DMS 273 (cell line): ENCODE results near the gene ZSCAN20.
A peak's percentile ranks its signal among the peaks of the same experiment; 100 is the strongest.

Experiments
- DNase-seq: peaks from one replicate; lab custom pipeline; 2025; ENCODE audit not compliant: unreplicated experiment; lab: John Stamatoyannopoulos, UW

ZSCAN20 gene

DNA sequence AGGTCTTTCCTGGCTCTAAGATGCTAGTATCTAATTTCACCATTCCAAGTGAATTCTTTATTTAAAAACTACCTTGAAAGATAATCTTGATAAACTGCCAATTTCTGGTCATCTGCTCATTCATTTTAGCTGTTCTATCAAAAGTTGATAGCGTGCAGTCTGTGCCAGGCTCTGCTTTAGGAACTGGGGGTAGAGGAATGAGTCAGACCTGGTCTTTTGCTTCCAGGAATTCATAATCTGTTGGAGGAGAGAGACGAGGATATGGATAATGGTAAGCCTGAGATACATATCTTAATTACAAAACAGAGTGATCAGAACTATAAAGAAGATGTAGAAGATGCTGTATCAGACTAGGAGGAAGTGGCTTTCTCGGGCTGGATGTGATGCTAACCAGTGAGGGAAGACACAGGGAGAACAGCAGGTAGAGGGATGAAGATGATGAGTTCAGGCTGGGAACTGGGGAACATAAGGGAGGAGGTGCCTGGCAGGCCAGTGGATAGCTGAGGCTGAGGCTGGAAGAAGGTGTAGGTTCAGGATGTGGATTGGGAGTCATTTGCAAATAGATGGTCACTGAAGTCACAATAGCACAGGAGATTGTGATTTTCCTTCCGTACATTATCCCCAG lies 29.3 kb upstream of the ZSCAN20 start:
- peak; percentile 30 for DNase-seq

DNA sequence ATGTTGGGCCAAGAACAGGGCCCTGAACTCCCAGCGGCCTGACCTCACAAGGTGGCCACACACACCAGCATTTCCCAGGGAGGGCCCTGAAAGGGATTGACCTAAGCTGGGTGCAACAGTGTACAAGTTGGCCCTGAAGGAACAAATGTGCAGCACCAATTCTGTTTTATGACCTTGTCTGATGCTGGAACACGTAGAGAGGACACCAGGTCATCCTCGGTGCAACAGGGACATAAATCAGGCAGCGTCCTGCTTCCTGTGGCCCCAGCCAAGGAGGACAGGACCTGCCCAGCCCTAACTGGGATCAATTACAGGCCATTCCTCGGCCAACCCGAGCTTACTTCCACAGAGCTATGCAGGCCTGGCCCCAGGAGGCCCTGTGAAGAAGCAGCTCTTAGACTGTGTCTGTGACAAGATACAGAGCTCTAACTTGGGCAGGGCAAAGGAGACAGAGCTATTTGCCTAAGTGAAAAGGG lies 28.7 kb upstream of the ZSCAN20 start:
- no peak for DNase-seq

DNA sequence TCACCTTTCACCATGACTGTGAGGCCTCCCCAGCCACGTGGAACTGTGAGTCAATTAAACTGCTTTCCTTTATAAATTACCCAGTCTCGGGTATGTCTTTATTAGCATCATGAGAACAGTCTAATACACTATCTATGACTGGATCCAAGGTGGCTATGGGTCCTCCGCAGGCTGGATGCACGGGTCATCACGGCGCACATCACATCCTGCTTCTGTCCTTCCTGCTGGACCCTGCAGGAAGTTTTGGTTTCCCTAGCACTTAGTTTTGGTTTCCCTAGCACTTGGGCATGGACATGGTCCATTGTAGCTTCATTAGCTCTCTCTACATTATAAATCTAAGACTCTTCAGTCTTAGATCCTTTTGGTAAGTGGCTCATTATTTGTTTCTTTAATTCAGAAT lies 27.3 kb upstream of the ZSCAN20 start:
- DNase-seq = no peak

DNA sequence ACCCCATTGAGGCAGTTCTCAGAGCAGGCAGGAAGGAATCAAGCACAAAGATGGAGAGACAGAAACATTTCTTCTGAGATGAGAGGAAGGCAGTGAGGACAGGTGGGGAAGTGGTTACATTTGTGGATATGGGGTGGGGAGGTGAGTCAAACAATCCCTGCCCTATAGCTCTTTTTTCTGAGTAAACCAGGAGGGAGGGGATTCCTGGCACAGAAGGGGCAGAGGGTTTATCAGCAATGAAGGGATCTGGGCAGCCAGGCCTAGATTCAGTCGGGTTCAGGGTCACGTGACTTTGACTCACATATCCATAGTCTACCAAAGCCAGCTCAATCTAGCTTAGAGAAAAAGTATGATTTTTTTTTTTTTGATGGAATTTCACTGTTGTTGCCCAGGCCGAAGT lies 25.9 kb upstream of the ZSCAN20 start:
- no peak for DNase-seq

DNA sequence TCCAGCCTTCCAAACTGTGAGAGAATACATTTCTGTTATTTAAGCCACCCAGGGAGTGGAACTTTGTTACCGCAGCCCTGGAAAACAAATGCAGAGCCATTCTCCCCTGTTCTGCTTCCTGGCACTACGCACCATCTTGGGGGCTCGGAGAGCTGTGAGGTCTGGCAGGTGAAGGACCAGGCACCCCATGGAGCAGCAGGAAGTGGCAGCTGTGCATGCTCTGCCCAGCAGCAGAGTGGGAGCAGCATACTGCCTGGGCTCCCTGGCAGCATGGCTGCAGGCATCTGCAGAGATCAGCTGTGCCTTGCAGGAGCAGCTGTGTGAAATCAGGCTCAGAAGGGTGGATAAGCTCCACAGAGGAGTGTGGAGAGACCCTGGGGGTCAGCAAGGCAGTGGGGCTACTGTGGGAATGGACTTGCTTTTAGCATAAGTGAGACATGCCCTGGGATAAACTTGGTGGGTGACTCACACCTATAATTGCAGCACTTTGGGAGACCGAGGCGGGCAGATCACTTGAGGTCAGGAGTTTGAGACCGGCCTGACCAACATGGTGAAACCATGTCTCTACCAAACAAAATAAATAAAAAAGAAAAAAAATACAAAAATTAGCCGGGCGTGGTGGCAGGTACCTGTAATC lies 17.7 kb upstream of the ZSCAN20 start:
- peak; percentile 87 for DNase-seq

DNA sequence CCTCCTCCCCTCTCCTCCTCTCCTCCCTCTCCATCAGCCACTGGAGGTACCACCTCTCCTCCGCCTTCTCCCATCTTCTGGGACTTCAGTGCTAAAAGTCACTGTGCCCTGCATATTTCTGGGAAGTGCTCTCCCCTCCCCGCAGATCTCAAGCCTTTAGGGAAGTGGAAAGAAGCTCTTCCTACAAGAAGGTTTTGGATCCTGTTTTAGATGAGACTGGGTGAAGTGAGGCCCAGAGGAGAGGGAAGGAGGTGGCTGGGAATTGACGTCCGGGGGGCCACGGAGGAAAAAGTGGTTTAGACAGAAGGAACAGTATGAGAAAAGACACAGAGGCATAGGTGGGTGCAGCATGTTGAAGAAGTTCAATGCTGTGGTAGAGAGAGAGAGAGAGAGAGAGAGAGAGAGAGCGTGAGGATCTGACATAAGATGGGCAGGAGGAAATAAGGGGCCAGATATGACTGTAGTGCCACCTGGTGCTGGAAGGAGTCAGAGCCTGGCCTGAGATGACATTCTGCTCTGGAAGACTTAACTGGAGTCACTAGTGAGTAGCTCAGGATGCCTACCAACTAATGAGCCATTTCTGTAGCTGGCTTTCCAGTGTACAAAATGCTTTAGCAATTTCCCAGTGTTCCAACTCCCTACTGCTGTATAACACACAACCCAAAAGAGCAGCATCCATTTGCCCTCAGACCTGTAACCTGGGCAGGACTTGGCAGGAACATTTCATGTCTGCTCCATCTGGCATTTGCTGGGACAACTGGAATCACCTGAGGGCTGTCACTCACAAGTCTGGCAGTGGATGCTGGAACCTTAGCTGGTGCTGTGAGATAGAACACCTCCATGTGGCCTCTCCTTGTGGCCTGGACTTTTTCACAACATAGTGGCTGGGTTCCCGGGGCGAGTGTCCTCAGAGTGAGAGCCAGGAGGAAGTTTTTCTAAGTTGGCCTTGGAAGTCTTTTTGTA lies 16.6 kb upstream of the ZSCAN20 start:
- DNase-seq = peak; percentile 88

DNA sequence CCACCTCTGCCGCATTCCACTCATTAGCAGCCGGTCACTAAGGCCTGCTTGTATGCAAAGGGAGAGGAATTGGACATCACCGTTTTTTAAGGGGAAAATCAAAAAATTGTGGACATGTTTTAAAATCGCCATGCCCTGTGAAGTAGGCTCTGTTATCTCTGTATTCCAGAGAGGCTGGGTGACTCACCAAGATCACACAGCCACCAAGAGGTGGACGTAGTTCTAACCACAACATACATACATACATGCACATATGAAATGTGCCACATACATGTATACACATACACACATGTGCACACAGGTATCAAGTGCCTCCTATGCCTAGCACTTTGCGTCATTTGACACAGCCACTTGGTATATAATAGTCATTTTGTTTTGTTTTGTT lies 16.0 kb upstream of the ZSCAN20 start:
- no peak for DNase-seq

DNA sequence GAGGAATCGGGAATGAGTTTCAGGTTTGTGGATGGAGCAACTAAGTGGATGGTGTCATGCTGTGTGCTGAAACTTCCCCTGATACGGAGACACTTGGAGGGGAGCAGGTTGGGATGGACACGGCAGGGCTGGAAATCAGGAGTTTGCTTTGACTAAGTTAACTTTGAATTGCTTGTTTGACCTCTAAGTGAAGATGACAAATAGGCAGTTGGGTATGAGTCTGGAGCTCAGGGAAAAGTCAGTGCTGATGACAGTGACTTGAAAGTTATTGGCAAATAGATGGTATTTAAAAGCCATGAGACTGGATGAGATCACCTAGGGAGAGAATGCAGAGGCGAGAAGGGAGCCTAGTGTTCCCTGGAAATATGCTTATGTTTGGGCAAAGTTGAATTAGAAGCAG lies 12.8 kb upstream of the ZSCAN20 start:
- DNase-seq = no peak

DNA sequence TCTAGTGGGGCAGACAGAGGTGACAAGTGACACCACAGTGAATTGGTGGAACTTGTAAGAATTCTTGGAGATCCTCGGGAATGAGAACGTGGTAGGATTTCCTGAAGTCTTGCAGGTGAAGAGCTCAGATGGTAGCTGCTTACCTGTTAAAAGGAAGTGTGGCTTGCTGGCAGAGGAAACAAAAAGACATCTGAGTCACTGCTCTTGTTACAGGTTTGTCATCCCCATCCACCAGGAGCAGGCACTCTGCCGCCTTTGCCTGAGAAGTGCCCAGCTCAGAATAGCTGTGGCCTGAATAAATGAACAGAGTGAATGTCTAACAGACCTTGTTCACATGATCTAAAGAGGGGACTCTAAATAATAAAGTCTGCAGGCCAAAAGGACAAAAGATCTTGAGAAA lies 12.3 kb upstream of the ZSCAN20 start:
- no peak for DNase-seq

DNA sequence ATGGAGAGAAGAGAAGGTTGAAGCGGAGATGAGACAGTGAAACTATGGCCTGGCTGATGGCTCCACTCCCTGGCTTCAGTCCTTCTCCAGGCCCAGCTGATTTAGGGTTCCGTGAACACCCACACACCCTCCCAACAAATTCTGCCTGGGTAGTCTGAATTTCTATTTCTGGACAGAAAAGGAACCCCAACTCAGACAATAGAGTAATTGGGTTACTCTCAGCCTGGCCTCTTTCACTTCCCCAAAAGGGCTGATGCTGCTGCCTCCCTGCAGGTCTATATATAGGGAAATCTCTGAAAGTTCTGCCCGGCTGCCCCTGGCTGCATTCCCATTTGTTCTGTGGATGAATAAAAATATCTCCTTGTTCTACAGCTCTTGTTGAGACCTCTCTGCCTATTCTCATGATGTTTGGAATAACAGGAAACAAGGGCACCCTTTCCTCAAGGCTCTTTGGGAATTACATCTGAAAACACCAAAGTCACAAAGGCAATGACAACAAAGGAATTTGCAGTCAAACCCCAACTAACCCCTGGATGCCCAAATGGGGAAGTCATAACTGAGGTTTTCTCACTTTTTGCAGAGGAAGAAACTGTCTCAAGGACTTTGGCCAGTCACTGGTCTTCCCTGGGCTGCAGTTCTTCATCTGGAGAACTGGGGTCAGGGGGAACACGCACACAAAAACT lies 11.4 kb upstream of the ZSCAN20 start:
- no peak for DNase-seq

DNA sequence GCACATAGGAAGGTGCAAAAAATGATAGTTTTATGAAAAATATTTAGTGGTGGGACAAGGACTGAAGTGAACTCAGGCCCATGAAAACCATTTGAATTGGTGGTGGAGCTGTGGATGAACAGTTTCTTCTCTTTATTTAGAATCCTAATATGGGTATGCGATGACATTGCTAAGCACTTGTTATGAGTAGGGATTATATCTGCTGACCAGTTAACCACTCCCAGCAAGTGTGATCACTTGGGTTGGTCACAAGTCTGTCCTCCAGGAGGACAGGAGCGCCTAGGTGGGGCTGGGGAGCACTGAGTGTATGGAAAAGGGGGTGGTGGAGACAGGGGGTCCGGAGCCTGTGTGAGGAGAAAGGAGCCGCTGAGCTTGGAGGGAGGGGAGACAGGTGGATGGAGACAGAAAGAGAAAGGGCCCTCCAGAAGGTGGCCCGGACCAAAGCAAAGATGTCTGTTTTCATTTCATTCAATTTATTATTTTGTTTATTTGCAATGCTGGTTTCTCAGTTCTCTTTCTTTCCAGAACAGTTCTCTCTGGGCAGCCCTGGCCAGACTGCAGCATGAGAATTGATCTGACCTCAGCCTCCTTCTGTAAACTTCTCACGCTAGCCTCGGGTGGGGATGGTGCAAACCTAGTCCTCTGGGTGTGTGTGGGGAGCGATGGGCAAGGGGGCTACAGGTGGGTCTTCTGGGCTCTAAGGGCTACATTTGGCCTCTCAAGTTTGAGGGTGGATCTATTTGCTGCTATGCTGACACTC lies 9.9 kb upstream of the ZSCAN20 start:
- DNase-seq = no peak

DNA sequence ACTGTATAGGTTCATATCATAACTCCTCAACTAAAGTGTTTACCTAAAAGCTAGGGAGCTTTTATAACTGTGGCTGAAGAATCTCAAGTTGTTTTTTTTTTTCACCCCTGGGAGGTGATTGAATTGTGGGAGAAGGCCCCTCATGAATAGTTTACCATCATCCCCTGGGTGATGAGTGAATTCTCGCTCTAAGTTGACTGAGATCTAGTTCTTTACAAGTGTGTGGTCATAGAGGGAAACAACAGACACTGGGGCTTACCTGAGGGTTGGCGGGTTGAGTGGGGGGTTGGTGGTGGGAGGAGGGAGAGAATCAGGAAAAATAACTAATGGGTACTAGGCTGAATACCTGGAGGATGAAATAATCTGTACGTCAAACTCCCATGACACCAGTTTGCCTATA lies 7.9 kb upstream of the ZSCAN20 start:
- no peak for DNase-seq

DNA sequence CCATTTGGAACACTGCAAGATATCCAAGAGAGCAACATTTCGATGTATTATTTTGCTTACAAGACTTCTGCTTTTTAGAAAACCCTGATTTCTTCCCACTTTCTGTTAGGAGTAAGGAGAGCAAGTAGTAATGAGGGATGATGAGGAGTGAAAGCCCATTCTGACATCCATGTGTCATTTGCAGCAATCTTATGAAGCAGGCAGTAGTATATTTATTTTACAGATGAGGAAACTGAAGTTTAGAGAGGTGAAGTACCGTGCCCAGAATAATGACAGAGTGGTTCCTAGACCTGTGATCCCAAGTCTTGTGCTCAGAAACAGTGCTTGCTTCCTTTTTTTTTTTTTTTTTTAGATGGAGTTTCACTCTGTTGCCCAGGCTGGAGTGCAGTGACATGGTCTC lies 7.1 kb upstream of the ZSCAN20 start:
- no peak for DNase-seq

DNA sequence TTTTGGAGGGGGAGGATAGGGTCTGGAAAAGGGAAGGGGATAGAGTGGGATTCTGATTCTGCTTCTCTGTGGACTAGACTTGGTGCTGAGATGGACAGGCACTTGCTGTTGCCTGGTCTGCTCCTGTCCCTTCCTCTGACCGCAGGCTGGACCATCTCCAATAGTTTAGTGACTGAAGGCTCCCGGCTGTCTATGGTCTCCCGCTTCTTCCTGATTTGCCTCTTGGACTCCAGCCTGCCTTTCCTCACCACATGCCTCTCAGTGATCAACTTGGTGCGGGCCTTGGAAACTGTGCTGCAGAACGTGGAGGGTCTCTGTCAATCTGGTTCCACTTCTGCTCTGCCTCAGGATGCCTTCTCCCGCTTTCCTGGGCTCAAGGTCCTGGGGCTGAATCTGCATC lies 6.3 kb upstream of the ZSCAN20 start:
- no peak for DNase-seq

DNA sequence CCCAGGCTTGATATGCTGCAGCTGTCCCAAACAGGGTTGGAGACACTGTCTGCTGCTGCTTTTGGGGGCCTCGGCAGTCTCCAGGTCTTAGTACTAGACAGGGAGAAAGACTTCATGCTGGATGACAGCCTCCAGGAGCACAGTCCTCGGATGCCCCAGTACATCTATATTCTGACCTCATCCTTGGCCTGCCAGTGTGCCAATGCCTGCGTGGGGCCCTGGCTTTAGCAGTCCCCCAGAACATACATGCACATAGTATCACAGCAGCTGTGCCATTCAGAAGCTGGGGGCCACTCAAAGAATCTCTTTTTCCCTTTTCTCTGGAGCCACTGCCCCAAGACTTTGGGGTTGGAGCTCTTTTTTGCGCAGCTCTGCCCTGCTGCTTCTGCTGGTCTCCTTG lies 4.4 kb upstream of the ZSCAN20 start:
- DNase-seq = no peak

DNA sequence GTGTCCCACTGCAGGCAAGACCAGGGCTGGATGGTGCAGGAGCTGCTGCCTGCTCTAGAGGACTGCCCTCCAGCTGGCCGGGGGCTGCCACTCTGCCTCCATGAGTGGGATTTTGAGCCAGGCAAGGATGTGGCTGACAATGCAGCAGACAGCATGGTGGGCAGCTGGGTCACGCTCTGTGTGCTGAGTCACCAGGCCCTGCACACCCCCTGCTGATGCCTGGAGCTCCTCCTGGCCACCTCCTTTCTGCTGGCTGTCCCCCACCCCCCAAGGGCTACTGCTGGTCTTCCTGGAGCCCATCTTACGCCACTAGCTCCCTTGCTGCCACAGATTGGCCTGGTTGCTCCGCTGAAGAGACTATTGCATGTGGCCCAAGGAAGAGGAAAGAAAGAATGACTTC lies 3.9 kb upstream of the ZSCAN20 start:
- peak; percentile 15 for DNase-seq

DNA sequence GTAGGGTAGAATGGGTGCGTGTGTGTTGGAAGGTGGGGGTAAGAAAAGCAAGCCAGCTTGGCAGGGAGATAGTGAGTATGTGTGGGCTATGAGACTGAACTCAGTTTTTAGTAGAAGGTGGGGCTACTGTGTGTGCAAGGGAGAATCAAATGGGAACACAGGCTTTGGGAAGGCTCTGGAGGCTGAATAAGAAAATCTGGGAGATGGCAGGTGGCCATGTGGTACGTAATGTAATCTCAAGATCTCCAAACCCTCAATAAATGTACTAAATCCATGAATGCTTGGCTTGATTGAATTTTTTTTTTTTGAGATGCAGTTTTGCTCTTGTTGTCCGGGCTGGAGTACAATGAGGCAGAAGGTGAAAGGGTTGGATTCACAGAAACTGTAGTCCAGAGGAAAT lies 3.5 kb upstream of the ZSCAN20 start:
- DNase-seq = no peak

DNA sequence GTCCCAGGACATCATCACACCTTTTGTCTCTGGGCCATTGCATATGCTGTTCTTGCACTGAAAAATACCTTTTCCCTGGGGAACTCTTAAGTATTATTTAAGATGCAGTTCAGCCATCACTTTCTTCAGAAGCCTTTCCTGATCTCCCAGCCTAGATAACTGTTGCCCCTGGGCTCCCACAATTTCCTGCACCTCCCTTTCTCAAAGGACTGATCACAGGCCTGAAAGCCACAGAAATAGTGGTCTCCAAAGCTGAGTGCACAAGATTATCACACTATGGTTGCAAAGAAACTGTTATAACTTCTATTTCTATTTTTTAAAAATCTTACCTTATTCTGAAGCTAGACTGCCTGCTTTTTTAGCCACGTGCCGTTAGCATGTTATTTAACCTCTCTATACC lies 2.8 kb upstream of the ZSCAN20 start:
- no peak for DNase-seq

DNA sequence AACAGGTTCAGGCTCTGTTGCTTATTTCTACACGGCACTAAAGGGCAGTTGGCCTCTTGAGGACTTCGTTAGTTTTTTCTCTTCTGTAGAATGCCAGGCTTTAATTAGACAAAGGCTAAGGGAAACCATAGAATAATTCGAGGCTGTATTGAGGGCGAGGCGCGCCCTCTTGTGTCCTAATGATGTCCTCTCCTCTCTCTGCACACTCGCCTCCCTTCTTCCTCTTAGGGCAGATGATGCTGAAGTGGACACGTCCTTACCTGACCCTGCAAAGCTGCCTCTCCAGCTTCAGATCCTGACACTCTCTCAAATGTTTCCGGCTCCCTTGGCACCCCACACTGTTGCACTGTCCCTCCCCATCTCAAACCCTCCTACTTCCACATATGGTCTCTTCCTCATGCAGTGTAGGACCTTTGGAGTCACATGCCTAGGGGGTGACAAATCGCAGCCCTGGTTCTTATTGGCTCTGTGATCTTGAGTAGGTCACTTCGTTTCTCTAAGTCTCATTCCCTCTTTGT lies 1.9 kb upstream of the ZSCAN20 start:
- DNase-seq = peak; percentile 92

DNA sequence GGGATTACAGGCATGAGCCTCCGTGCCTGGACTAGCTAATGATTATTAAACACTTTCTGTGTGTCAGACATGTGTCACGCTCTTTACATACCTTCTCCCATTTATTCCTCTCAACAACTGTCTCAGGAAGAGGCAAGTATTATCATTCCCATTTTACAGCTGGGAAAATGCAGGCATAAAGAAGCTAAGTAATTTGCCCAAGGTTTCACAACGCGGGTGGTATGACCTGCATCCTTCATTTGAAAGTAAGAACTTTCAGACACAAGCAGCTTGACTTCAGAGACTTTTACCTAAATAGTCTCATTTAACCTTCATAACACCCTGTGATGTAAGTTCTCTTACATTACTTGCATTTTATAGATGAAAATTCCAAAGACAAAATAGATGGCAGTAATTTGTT lies 1.0 kb upstream of the ZSCAN20 start:
- no peak for DNase-seq
